GM19238 (cell line): ENCODE data around the gene UFD1.

Source experiments
- DNase-seq: peaks from one replicate; pipeline ENCODE4 v3.0.0; 2011; ENCODE audit warnings: low spot score; ENCODE audit not compliant: insufficient read length

UFD1 gene

GRCh38 chr22:19429950-19430889, 48.8 kb downstream of the UFD1 start:
- peak; percentile 21 for DNase-seq

- no peak for DNase-seq
Measured at GRCh38 chr22:19424186-19424500, 54.9 kb downstream of the UFD1 start.

- no peak for DNase-seq
Measured at GRCh38 chr22:19422440-19423301, 56.3 kb downstream of the UFD1 start.

GRCh38 chr22:19420321-19420720, 58.7 kb downstream of the UFD1 start:
- no peak for DNase-seq

GRCh38 chr22:19419464-19420178, 59.4 kb downstream of the UFD1 start:
- DNase-seq: peak; percentile 30

GRCh38 chr22:19419086-19419463, 59.9 kb downstream of the UFD1 start:
- DNase-seq: no peak

GRCh38 chr22:19412923-19413322, 66.1 kb downstream of the UFD1 start:
- DNase-seq: no peak

- no peak for DNase-seq
Measured at GRCh38 chr22:19412478-19412877, 66.5 kb downstream of the UFD1 start.

GRCh38 chr22:19411690-19412045, 67.3 kb downstream of the UFD1 start:
- DNase-seq: no peak

GRCh38 chr22:19410941-19411689, 67.9 kb downstream of the UFD1 start:
- no peak for DNase-seq

- DNase-seq: no peak
Measured at GRCh38 chr22:19407649-19408606, 71.1 kb downstream of the UFD1 start.

GRCh38 chr22:19406846-19407245, 72.1 kb downstream of the UFD1 start:
- DNase-seq: no peak

- DNase-seq: no peak
Measured at GRCh38 chr22:19406281-19406811, 72.6 kb downstream of the UFD1 start.

- DNase-seq: no peak
Measured at GRCh38 chr22:19405652-19406051, 73.3 kb downstream of the UFD1 start.

- DNase-seq: no peak
Measured at GRCh38 chr22:19405133-19405532, 73.9 kb downstream of the UFD1 start.

GRCh38 chr22:19404676-19405075, 74.3 kb downstream of the UFD1 start:
- no peak for DNase-seq

GRCh38 chr22:19402642-19403191, 76.3 kb downstream of the UFD1 start:
- no peak for DNase-seq

- DNase-seq: no peak
Measured at GRCh38 chr22:19401483-19401882, 77.5 kb downstream of the UFD1 start.

- no peak for DNase-seq
Measured at GRCh38 chr22:19400881-19401280, 78.1 kb downstream of the UFD1 start.
